Measurements from ENCODE around the gene ZNF500. TPM values are rescaled to one million over a fixed set of nuclear protein-coding genes. Genes with fewer than 3 reads are reported as not detected.
A peak's percentile ranks its signal among the peaks of the same experiment; 100 is the strongest.

The ZNF500 gene
- total and polyA plus RNA-seq, 10 of the 15 experiments (the other 5 are each of a cell fraction or from before 2014, with no cell fraction given) = 0.99 to 13.1 (median 5.5) TPM

GRCh38 chr16:4763791-4764190, 3.2 kb downstream of the ZNF500 start:
- in situ Hi-C loops (cut with MboI) (no loop called here), intact Hi-C loops (cut with micrococcal nuclease; ENCODE audit: unreplicated experiment) (no loop called here)
- BruUV-seq (replicated peaks) = no TSS peak

More at GRCh38 chr16:4763791-4764190, 3.2 kb downstream of the ZNF500 start:
- H3K9ac ChIP-seq (ENCODE audit: control insufficient read depth, insufficient read depth, low read length) = no peak overlapping the region
- TF ChIP-seq NR2C1 (IDR thresholded peaks at IDR 0.05) = no peak
- TF ChIP-seq ESRRA (IDR thresholded peaks at IDR 0.05; ENCODE audit: low read length) = no peak
- no peak for TF ChIP-seq EZH2 (IDR thresholded peaks at IDR 0.05; ENCODE audit: borderline replicate concordance, control insufficient read depth, low read depth, low read length)
- TF ChIP-seq RELB (IDR thresholded peaks at IDR 0.05; ENCODE audit: low read depth) = no peak
- TF ChIP-seq STAT3 (IDR thresholded peaks at IDR 0.05; ENCODE audit: low read depth, low read length) = no peak
- TF ChIP-seq IRF3 (IDR thresholded peaks at IDR 0.05) = no peak
- no peak for TF ChIP-seq FOXM1 (IDR thresholded peaks at IDR 0.05; ENCODE audit: low read depth, low read length)
- no peak for TF ChIP-seq ZNF274 (IDR thresholded peaks at IDR 0.05; ENCODE audit: insufficient read depth, insufficient read length)
- no peak for TF ChIP-seq RFX5 (IDR thresholded peaks at IDR 0.05; ENCODE audit: low read depth, low read length)
- TF ChIP-seq IKZF1 (conservative IDR thresholded peaks at IDR 0.05) = no peak
- TF ChIP-seq HDGF (IDR thresholded peaks at IDR 0.05) = no peak
- TF ChIP-seq PBX3 (IDR thresholded peaks at IDR 0.05; ENCODE audit: insufficient replicate concordance, low read depth, low read length) = no peak
- TF ChIP-seq NFIC (IDR thresholded peaks at IDR 0.05; ENCODE audit: low read depth, low read length) = no peak
- no peak for TF ChIP-seq HDAC6 (IDR thresholded peaks at IDR 0.05; ENCODE audit: unreplicated experiment)
- no peak for TF ChIP-seq POLR2A (IDR thresholded peaks at IDR 0.05; ENCODE audit: low read depth, low read length)
- SMC1A ChIA-PET (ENCODE audit: uncharacterized antibody, unreplicated experiment) = no interaction called here
- 89% methylated on average over 7 of the region's 7 CpGs for WGBS (ENCODE audit: insufficient coverage, insufficient replicate concordance, low lambda C conversion rate, missing lambda C conversion rate)
- peaks cover 18% of the 10 kb centered on the region for H3K79me2 ChIP-seq (ENCODE audit: control insufficient read depth, insufficient read depth, low read length)
- POLR2A ChIA-PET = interaction anchor here (0.6 kb wide), 1 partner anchor 255 kb away, joined by 3 read pairs; no protein-coding TSS in a partner anchor
- no peak for DNase-seq (ENCODE audit: low read depth, low spot score)
- CTCF ChIA-PET = no interaction called here
- peaks cover 3 to 12% of the 10 kb centered on the region in 2 experiments for H3K36me3 ChIP-seq (ENCODE audit: control insufficient read depth in 2 of 2, insufficient read depth in 2 of 2, low read length in 1 of 2)
- no peak overlapping the region for H3K4me3 ChIP-seq
- FAIRE-seq = no peak
- RAD21 ChIA-PET (ENCODE audit: unreplicated experiment) = no interaction called here
- H3K4me1 ChIP-seq (ENCODE audit: control insufficient read depth, insufficient read depth, low read length) = peaks cover 8% of the 10 kb centered on the region; the same call in 1 of the 2 replicates
- H3K27ac ChIP-seq (ENCODE audit: control insufficient read depth, insufficient read depth) = no peak overlapping the region
- no peak overlapping the region for H2AFZ ChIP-seq (ENCODE audit: control insufficient read depth, low read depth, low read length)
- peak overlapping the region; percentile 13; the same call in 1 of the 2 replicates for H3K4me2 ChIP-seq (ENCODE audit: control insufficient read depth, insufficient read depth)
- H3K27me3 ChIP-seq (replicated peaks in 1 of 2; ENCODE audit: control insufficient read depth in 2 of 2, insufficient read depth in 2 of 2, low read length in 1 of 2) = no peaks in the 10 kb centered on the region
- ATAC-seq = no peak
- H3K9me3 ChIP-seq (replicated peaks; ENCODE audit: control insufficient read depth, insufficient read depth, low read length) = no peaks in the 10 kb centered on the region
- no peaks in the 10 kb centered on the region for H4K20me1 ChIP-seq (ENCODE audit: control insufficient read depth, insufficient read depth)
